Measurements from ENCODE around the gene LIG3.

The LIG3 gene

GRCh38 chr17:34988644-34989043 is 8.3 kb downstream of the LIG3 start:
- H3K36me3 Mint-ChIP-seq (ENCODE audit: low read depth) = peaks cover 80% of the 10 kb centered on the region
- TF ChIP-seq CTCF (IDR thresholded peaks at IDR 0.05; ENCODE audit: unreplicated experiment in 3 of 3) = no peak
- no peaks in the 10 kb centered on the region for H3K9me3 Mint-ChIP-seq
- H3K27me3 Mint-ChIP-seq (ENCODE audit: low read depth) = no peaks in the 10 kb centered on the region
- H3K4me3 Mint-ChIP-seq = no peak overlapping the region
- H3K27ac Mint-ChIP-seq = no peak overlapping the region
- H3K4me1 Mint-ChIP-seq = peaks cover 8% of the 10 kb centered on the region

- Mint-ChIP-seq H3K27ac (no peak overlapping the region), H3K9me3 (no peaks in the 10 kb centered on the region), H3K36me3 (ENCODE audit: low read depth) (peaks cover 85% of the 10 kb centered on the region), H3K27me3 (ENCODE audit: low read depth) (no peaks in the 10 kb centered on the region), H3K4me1 (no peaks in the 10 kb centered on the region), H3K4me3 (no peak overlapping the region)
- no peak for TF ChIP-seq CTCF (IDR thresholded peaks at IDR 0.05; ENCODE audit: unreplicated experiment in 3 of 3)
Observed at GRCh38 chr17:34989473-34989872, 9.2 kb downstream of the LIG3 start.

GRCh38 chr17:34990921-34991365 is 10.6 kb downstream of the LIG3 start:
- TF ChIP-seq CTCF (IDR thresholded peaks at IDR 0.05; ENCODE audit: unreplicated experiment in 3 of 3) = no peak
- Mint-ChIP-seq H3K36me3 (ENCODE audit: low read depth) (peaks cover 85% of the 10 kb centered on the region), H3K27ac (no peak overlapping the region), H3K27me3 (ENCODE audit: low read depth) (no peaks in the 10 kb centered on the region), H3K4me1 (no peaks in the 10 kb centered on the region), H3K4me3 (no peak overlapping the region), H3K9me3 (no peaks in the 10 kb centered on the region)

- Mint-ChIP-seq H3K4me1 (peaks cover 3% of the 10 kb centered on the region), H3K36me3 (ENCODE audit: low read depth) (peaks cover 85% of the 10 kb centered on the region), H3K27ac (no peak overlapping the region), H3K4me3 (no peak overlapping the region), H3K27me3 (ENCODE audit: low read depth) (no peaks in the 10 kb centered on the region), H3K9me3 (no peaks in the 10 kb centered on the region)
- TF ChIP-seq CTCF (IDR thresholded peaks at IDR 0.05; ENCODE audit: unreplicated experiment in 3 of 3) = no peak
Observed at GRCh38 chr17:34991606-34992005, 11.3 kb downstream of the LIG3 start.

- Mint-ChIP-seq H3K27me3 (ENCODE audit: low read depth) (no peaks in the 10 kb centered on the region), H3K36me3 (ENCODE audit: low read depth) (peaks cover 82% of the 10 kb centered on the region), H3K4me3 (no peak overlapping the region), H3K9me3 (no peaks in the 10 kb centered on the region), H3K27ac (no peak overlapping the region), H3K4me1 (peaks cover 16% of the 10 kb centered on the region)
- TF ChIP-seq CTCF (IDR thresholded peaks at IDR 0.05; ENCODE audit: unreplicated experiment in 3 of 3) = no peak
Observed at GRCh38 chr17:34993031-34993430, 12.7 kb downstream of the LIG3 start.

- H3K9me3 Mint-ChIP-seq = no peaks in the 10 kb centered on the region
- no peak for TF ChIP-seq CTCF (IDR thresholded peaks at IDR 0.05; ENCODE audit: unreplicated experiment in 3 of 3)
- H3K27ac Mint-ChIP-seq = peak overlapping the region; percentile 96
- peaks cover 70% of the 10 kb centered on the region for H3K36me3 Mint-ChIP-seq (ENCODE audit: low read depth)
- H3K4me1 Mint-ChIP-seq = peaks cover 16% of the 10 kb centered on the region
- H3K27me3 Mint-ChIP-seq (ENCODE audit: low read depth) = no peaks in the 10 kb centered on the region
- no peak overlapping the region for H3K4me3 Mint-ChIP-seq
Observed at GRCh38 chr17:34996422-34997285, 16.3 kb downstream of the LIG3 start.

Data from nephron (organoid).